SK-N-SH treated with all-trans-retinoic acid at 6 μM for 48 hours (cell line): ENCODE data around the gene ARRDC2.
A peak's percentile ranks its signal among the peaks of the same experiment; 100 is the strongest.

Source experiments
- ARNTL ChIP-seq: fragments of 450-650 bp; formaldehyde crosslinking; IDR thresholded peaks from 2 replicates; pipeline ENCODE4 v1.5.0; 2020; ENCODE audit warnings: low read depth, mild to moderate bottlenecking, moderate library complexity, borderline replicate concordance
- CSRNP3 ChIP-seq: fragments of 250-450 bp; sonication (Bioruptor Pico); IDR thresholded peaks from 2 replicates; pipeline ENCODE4 v1.5.1; 2021; ENCODE audit warnings: mild to moderate bottlenecking, moderate library complexity
- OSR1 ChIP-seq: fragments of 250-450 bp; sonication (Bioruptor Pico); IDR thresholded peaks from 2 replicates; pipeline ENCODE4 v1.8.0; 2022; ENCODE audit warnings: moderate library complexity, mild to moderate bottlenecking, inconsistent platforms
- PATZ1 ChIP-seq: fragments of 250-450 bp; sonication (Bioruptor Pico); IDR thresholded peaks from 2 replicates; pipeline ENCODE4 v1.8.0; 2020; ENCODE audit warnings: mild to moderate bottlenecking, moderate library complexity, borderline replicate concordance
- RARB ChIP-seq: fragments of 250-450 bp; sonication (Bioruptor Pico); IDR thresholded peaks from 2 replicates; pipeline ENCODE4 v1.8.0; 2021; ENCODE audit warnings: mild to moderate bottlenecking, moderate library complexity
- TCF4 ChIP-seq: fragments of 250-450 bp; sonication (Bioruptor Pico); IDR thresholded peaks from 2 replicates; pipeline ENCODE4 v1.8.0; 2021; ENCODE audit warnings: mild to moderate bottlenecking, moderate library complexity, borderline replicate concordance
- ZFP3 ChIP-seq: fragments of 250-450 bp; sonication (Bioruptor Pico); IDR thresholded peaks from 2 replicates; pipeline ENCODE4 v1.5.0; 2020; ENCODE audit warnings: mild to moderate bottlenecking, moderate library complexity

- TF ChIP-seq PATZ1 (no peak), RARB (no peak), ARNTL (CRISPR knock-in tag) (no peak), ZFP3 (CRISPR knock-in tag) (peak; percentile 94), TCF4 (CRISPR knock-in tag) (no peak), CSRNP3 (CRISPR knock-in tag) (no peak), OSR1 (no peak)
Observed at GRCh38 chr19:18063463-18063862, 55.5 kb downstream of the ARRDC2 start.
